PC-3 (cell line): ENCODE data around the gene NOC3L. TPM values are rescaled to one million over a fixed set of nuclear protein-coding genes. Genes with fewer than 3 reads are reported as not detected.

Experiments
- ATAC-seq: fragments of 200-7000 bp; cut with Tn5 transposase; 2 replicates; pipeline ENCODE4 v1.9.1; 2020; ENCODE audit warnings: mild to moderate bottlenecking, moderate library complexity
- Bru-seq: library from RNA; stranded (reverse); fragments of 400-500 nt; gene quantifications from one replicate; lab custom pipeline; 2021; lab: Mats Ljungman, UMichigan
- BruChase-seq, 2 experiments: library from RNA; stranded (reverse); fragments of 400-500 nt; gene quantifications; one replicate each; lab custom pipeline; 2021; lab: Mats Ljungman, UMichigan
- BruUV-seq: library from RNA; stranded (reverse); fragments of 400-500 nt; replicated peaks from 2 replicates; lab custom pipeline; 2021; lab: Mats Ljungman, UMichigan
- CTCF ChIA-PET: fragments of 300-600 bp; sonication (Branson Sonifier 250); formaldehyde crosslinking; loops from one replicate; lab custom pipeline; 2022; ENCODE audit warnings: antibody characterized with exemption; lab: Charles Lee
- POLR2A ChIA-PET: fragments of 300-600 bp; sonication (Branson Sonifier 250); formaldehyde crosslinking; loops from one replicate; lab custom pipeline; 2022; ENCODE audit warnings: antibody characterized with exemption; ENCODE audit not compliant: unreplicated experiment; lab: Charles Lee
- DNase-seq: peaks from one replicate; pipeline ENCODE4 v3.0.0-alpha.2; 2015
- H2AFZ ChIP-seq: fragments of 300-600 bp; sonication (generic); 2 replicates; pipeline ENCODE4 v1.6.0; 2016; ENCODE audit warnings: antibody characterized with exemption, low read length
- H3F3A ChIP-seq: fragments of 300-600 bp; sonication (generic); one replicate; pipeline ENCODE4 v1.6.0; 2017; ENCODE audit warnings: antibody characterized with exemption, low read length, control low read depth, mild to moderate bottlenecking; ENCODE audit not compliant: unreplicated experiment
- H3K27ac ChIP-seq: fragments of 300-600 bp; sonication (generic); 2 replicates; pipeline ENCODE4 v1.5.1; 2016; ENCODE audit warnings: mild to moderate bottlenecking, low read length
- H3K27me3 ChIP-seq: fragments of 300-600 bp; sonication (generic); 2 replicates; pipeline ENCODE4 v1.6.1; 2016; ENCODE audit warnings: low read length, mixed read lengths
- H3K36me3 ChIP-seq: fragments of 300-600 bp; sonication (generic); 2 replicates; pipeline ENCODE4 v1.6.1; 2016; ENCODE audit warnings: low read depth, mixed run types, low read length, mixed read lengths
- H3K4me1 ChIP-seq: fragments of 300-600 bp; sonication (generic); 2 replicates; pipeline ENCODE4 v1.5.1; 2016; ENCODE audit warnings: low read length; ENCODE audit not compliant: insufficient read depth
- H3K4me2 ChIP-seq: fragments of 300-600 bp; sonication (generic); 2 replicates; pipeline ENCODE4 v1.6.0; 2016; ENCODE audit warnings: low read length
- H3K4me3 ChIP-seq: fragments of 300-600 bp; sonication (generic); 2 replicates; pipeline ENCODE4 v1.5.1; 2016; ENCODE audit warnings: mild to moderate bottlenecking, low read length, mixed read lengths
- H3K79me2 ChIP-seq: fragments of 300-600 bp; sonication (generic); 2 replicates; pipeline ENCODE4 v1.6.1; 2017; ENCODE audit warnings: low read length, mixed read lengths
- H3K9ac ChIP-seq: fragments of 300-600 bp; sonication (generic); 2 replicates; pipeline ENCODE4 v1.6.0; 2016; ENCODE audit warnings: mild to moderate bottlenecking, low read length
- H3K9me2 ChIP-seq: fragments of 300-600 bp; sonication (generic); replicated peaks from 2 replicates; pipeline ENCODE4 v1.6.1; 2016; ENCODE audit warnings: mixed run types, low read length, mixed read lengths
- H3K9me3 ChIP-seq: fragments of 300-600 bp; sonication (generic); 2 replicates; pipeline ENCODE4 v1.6.1; 2016; ENCODE audit warnings: low read length, mixed read lengths
- H4K20me1 ChIP-seq: fragments of 300-600 bp; sonication (generic); 2 replicates; pipeline ENCODE4 v1.6.1; 2016; ENCODE audit warnings: low read length, mixed read lengths
- CTCF ChIP-seq: fragments of 300-600 bp; sonication (generic); conservative IDR thresholded peaks from 2 replicates; pipeline ENCODE4 v1.5.1; 2017; ENCODE audit warnings: antibody characterized with exemption, low read depth, mild to moderate bottlenecking, low read length
- EZH2 ChIP-seq: fragments of 300-600 bp; sonication (generic); IDR thresholded peaks from one replicate; pipeline ENCODE4 v1.6.1; 2017; ENCODE audit warnings: antibody characterized with exemption, mild to moderate bottlenecking, low read length; ENCODE audit not compliant: unreplicated experiment
- EZH2phosphoT487 ChIP-seq: fragments of 300-600 bp; sonication (generic); IDR thresholded peaks from 2 replicates; pipeline ENCODE4 v1.6.1; 2018; ENCODE audit warnings: mild to moderate bottlenecking, antibody characterized with exemption, low read length, borderline replicate concordance
- intact Hi-C: fragments of 100-400 bp; cut with micrococcal nuclease; formaldehyde crosslinking; loops from 2 replicates; pipeline ENCODE4 v1.9.0; 2023
- long read RNA-seq: library from polyadenylated mRNA; unstranded; transcript quantifications from one replicate; pipeline ENCODE4 v2.0.0, GENCODE V29; 2021; ENCODE audit not compliant: unreplicated experiment
- total RNA-seq: library from RNA; depleted of rRNA; stranded (reverse); fragments of >200 nt; gene quantifications from 2 replicates; pipeline ENCODE4 v1.2.3, GENCODE V29; 2014; rRNA removed

The NOC3L gene
- total RNA-seq (19.4 and 23.1 TPM in 2 replicates), Bru-seq, nascent RNA (percentile 71 among the genes with signal in this experiment), BruChase-seq, experiment 1, labeled RNA remaining after a 6-hour chase (percentile 73 among the genes with signal in this experiment), BruChase-seq, experiment 2, labeled RNA remaining after a 2-hour chase (percentile 79 among the genes with signal in this experiment)
- long read RNA-seq, transcript NOC3L-201 (21 exons, 3,455 nt): major isoform, 27 of 41 reads
- long read RNA-seq, partial matches to known transcripts: 7 of 41 reads
- long read RNA-seq, other reads (novel, unspliced or antisense): 6 of 41 reads

GRCh38 chr10:94362360-94363250, at the start of gene NOC3L:
NOC3L (minus strand) TSS chr10:94362939; CDS start chr10:94362838, 101 bp downstream.
- ATAC-seq (peak; percentile 96), DNase-seq (peak; percentile 92)
- ChIA-PET POLR2A (no interaction called here), CTCF (interaction anchor here (0.7 kb wide), 1 partner anchor 41 kb away, joined by 3 read pairs; no protein-coding TSS in a partner anchor)
- peak; percentile 67 for TF ChIP-seq CTCF
- TF ChIP-seq EZH2: no peak
- Histone ChIP-seq H3K9me2 (no peaks in the 10 kb centered on the region), H3K9me3 (no peaks in the 10 kb centered on the region), H3K27ac (peak within 1 kb of the TSS; percentile 61), H2AFZ (peak within 1 kb of the TSS; percentile 96), H3K9ac (peak within 1 kb of the TSS; percentile 96), H3K4me2 (peak within 1 kb of the TSS; percentile 81), H3F3A (no peaks in the 10 kb centered on the region), H3K4me1 (peaks cover 16% of the 10 kb centered on the region), H3K36me3 (peaks cover 7% of the 10 kb centered on the region), H3K27me3 (no peaks in the 10 kb centered on the region), H3K79me2 (peaks cover 48% of the 10 kb centered on the region), H3K4me3 (peak within 1 kb of the TSS; percentile 92), H4K20me1 (no peaks in the 10 kb centered on the region)
- intact Hi-C loops: loop anchor here (1.0 to 5.0 kb wide), 2 partner anchors 40 to 80 kb away; partner anchors contain the start of gene TBC1D12
- BruUV-seq: TSS peak; percentile 84

GRCh38 chr10:94412449-94412848, 49.7 kb upstream of the NOC3L start:
- BruUV-seq: no TSS peak
- intact Hi-C loops: no loop called here
- Histone ChIP-seq H3F3A (no peaks in the 10 kb centered on the region), H3K4me2 (no peak overlapping the region), H2AFZ (no peak overlapping the region), H3K36me3 (no peaks in the 10 kb centered on the region), H3K9me2 (no peaks in the 10 kb centered on the region), H3K4me3 (no peak overlapping the region), H3K9ac (no peak overlapping the region), H3K27me3 (no peaks in the 10 kb centered on the region), H3K9me3 (no peaks in the 10 kb centered on the region), H3K79me2 (peaks cover 66% of the 10 kb centered on the region), H3K4me1 (no peaks in the 10 kb centered on the region), H3K27ac (no peak overlapping the region), H4K20me1 (no peaks in the 10 kb centered on the region)
- CTCF ChIA-PET: no interaction called here
- POLR2A ChIA-PET: no interaction called here
- no peak for ATAC-seq
- TF ChIP-seq CTCF: no peak
- no peak for TF ChIP-seq EZH2phosphoT487
- no peak for TF ChIP-seq EZH2
- no peak for DNase-seq
